Measurements from ENCODE around the gene RAC3.

The RAC3 gene

GRCh38 chr17:82031303-82031884 lies at the start of gene RAC3:
RAC3 (plus strand) TSS chr17:82031678; CDS start chr17:82031762, 84 bp downstream.
- Mint-ChIP-seq H3K4me3 (peak within 1 kb of the TSS; percentile 72), H3K36me3 (ENCODE audit: low read depth) (no peaks in the 10 kb centered on the region), H3K4me1 (ENCODE audit: low read depth) (peaks cover 15% of the 10 kb centered on the region), H3K9me3 (no peaks in the 10 kb centered on the region), H3K27me3 (no peaks in the 10 kb centered on the region), H3K27ac (no peak within 1 kb of the TSS)

GRCh38 chr17:81983011-81983638 lies 48.4 kb upstream of the RAC3 start:
- H3K9me3 Mint-ChIP-seq: no peaks in the 10 kb centered on the region
- no peak overlapping the region for H3K27ac Mint-ChIP-seq
- H3K4me3 Mint-ChIP-seq: no peak overlapping the region
- no peaks in the 10 kb centered on the region for H3K27me3 Mint-ChIP-seq
- peaks cover 24% of the 10 kb centered on the region for H3K36me3 Mint-ChIP-seq (ENCODE audit: low read depth)
- H3K4me1 Mint-ChIP-seq (ENCODE audit: low read depth): peaks cover 30% of the 10 kb centered on the region

GRCh38 chr17:81983639-81984373 lies 47.7 kb upstream of the RAC3 start:
- H3K4me1 Mint-ChIP-seq (ENCODE audit: low read depth): peaks cover 25% of the 10 kb centered on the region
- no peaks in the 10 kb centered on the region for H3K27me3 Mint-ChIP-seq
- peaks cover 24% of the 10 kb centered on the region for H3K36me3 Mint-ChIP-seq (ENCODE audit: low read depth)
- H3K9me3 Mint-ChIP-seq: no peaks in the 10 kb centered on the region
- no peak overlapping the region for H3K27ac Mint-ChIP-seq
- no peak overlapping the region for H3K4me3 Mint-ChIP-seq

GRCh38 chr17:81984773-81985410 lies 46.6 kb upstream of the RAC3 start:
- no peaks in the 10 kb centered on the region for H3K9me3 Mint-ChIP-seq
- peaks cover 15% of the 10 kb centered on the region for H3K4me1 Mint-ChIP-seq (ENCODE audit: low read depth)
- H3K36me3 Mint-ChIP-seq (ENCODE audit: low read depth): peaks cover 24% of the 10 kb centered on the region
- no peaks in the 10 kb centered on the region for H3K27me3 Mint-ChIP-seq
- peak overlapping the region; percentile 45 for H3K27ac Mint-ChIP-seq
- no peak overlapping the region for H3K4me3 Mint-ChIP-seq

- H3K27ac Mint-ChIP-seq: no peak overlapping the region
These were observed 44.9 kb upstream of the RAC3 start for GRCh38 chr17:81986606-81987005.

GRCh38 chr17:81987161-81987770 lies 44.2 kb upstream of the RAC3 start:
- H3K27me3 Mint-ChIP-seq: no peaks in the 10 kb centered on the region
- H3K4me1 Mint-ChIP-seq (ENCODE audit: low read depth): peaks cover 5% of the 10 kb centered on the region
- no peaks in the 10 kb centered on the region for H3K9me3 Mint-ChIP-seq
- no peak overlapping the region for H3K27ac Mint-ChIP-seq
- no peak overlapping the region for H3K4me3 Mint-ChIP-seq
- peaks cover 16% of the 10 kb centered on the region for H3K36me3 Mint-ChIP-seq (ENCODE audit: low read depth)

More at GRCh38 chr17:81986606-81987005, 44.9 kb upstream of the RAC3 start:
- peaks cover 17% of the 10 kb centered on the region for H3K36me3 Mint-ChIP-seq (ENCODE audit: low read depth)
- H3K4me3 Mint-ChIP-seq: no peak overlapping the region
- peaks cover 5% of the 10 kb centered on the region for H3K4me1 Mint-ChIP-seq (ENCODE audit: low read depth)
- H3K9me3 Mint-ChIP-seq: no peaks in the 10 kb centered on the region
- H3K27me3 Mint-ChIP-seq: no peaks in the 10 kb centered on the region

GRCh38 chr17:81990836-81991683 lies 40.4 kb upstream of the RAC3 start:
- Mint-ChIP-seq H3K36me3 (ENCODE audit: low read depth) (peaks cover 7% of the 10 kb centered on the region), H3K4me3 (no peak overlapping the region), H3K9me3 (no peaks in the 10 kb centered on the region), H3K27ac (no peak overlapping the region), H3K27me3 (no peaks in the 10 kb centered on the region), H3K4me1 (ENCODE audit: low read depth) (no peaks in the 10 kb centered on the region)

GRCh38 chr17:81991684-81992305 lies 39.7 kb upstream of the RAC3 start:
- Mint-ChIP-seq H3K4me3 (no peak overlapping the region), H3K9me3 (no peaks in the 10 kb centered on the region), H3K27ac (no peak overlapping the region), H3K27me3 (no peaks in the 10 kb centered on the region), H3K4me1 (ENCODE audit: low read depth) (no peaks in the 10 kb centered on the region), H3K36me3 (ENCODE audit: low read depth) (peaks cover 1% of the 10 kb centered on the region)

- no peaks in the 10 kb centered on the region for H3K4me1 Mint-ChIP-seq (ENCODE audit: low read depth)
- H3K27me3 Mint-ChIP-seq: no peaks in the 10 kb centered on the region
- H3K36me3 Mint-ChIP-seq (ENCODE audit: low read depth): no peaks in the 10 kb centered on the region
- H3K4me3 Mint-ChIP-seq: no peak overlapping the region
- no peak overlapping the region for H3K27ac Mint-ChIP-seq
- H3K9me3 Mint-ChIP-seq: no peaks in the 10 kb centered on the region
These were observed 39.0 kb upstream of the RAC3 start for GRCh38 chr17:81992306-81993102.

- no peaks in the 10 kb centered on the region for H3K27me3 Mint-ChIP-seq
- no peaks in the 10 kb centered on the region for H3K9me3 Mint-ChIP-seq
- no peak overlapping the region for H3K4me3 Mint-ChIP-seq
- H3K27ac Mint-ChIP-seq: no peak overlapping the region
- no peaks in the 10 kb centered on the region for H3K4me1 Mint-ChIP-seq (ENCODE audit: low read depth)
- no peaks in the 10 kb centered on the region for H3K36me3 Mint-ChIP-seq (ENCODE audit: low read depth)
These were observed 37.5 kb upstream of the RAC3 start for GRCh38 chr17:81993729-81994592.

GRCh38 chr17:81994593-81995462 lies 36.6 kb upstream of the RAC3 start:
- Mint-ChIP-seq H3K4me3 (no peak overlapping the region), H3K9me3 (no peaks in the 10 kb centered on the region), H3K27me3 (no peaks in the 10 kb centered on the region), H3K27ac (no peak overlapping the region), H3K4me1 (ENCODE audit: low read depth) (no peaks in the 10 kb centered on the region), H3K36me3 (ENCODE audit: low read depth) (no peaks in the 10 kb centered on the region)
